Peyer's patch (tissue), 4 donors: ENCODE data around the gene MPP2.

Experiments used
- POLR2A ChIP-seq, 2 donors: fragments of 450-650 bp; IDR thresholded peaks; one replicate each; pipeline ENCODE4 v1.5.1; 2017; ENCODE audit warnings: antibody characterized with exemption in 2 of 2, mild to moderate bottlenecking in 2 of 2, moderate library complexity in 2 of 2
- TF ChIP-seq, protein P1 (sequence below), 6 experiments: fragments of 450-650 bp in 4 of 6; fragments of 200-600 bp in 2 of 6; sonication (generic) in 1 of 6; IDR thresholded peaks; one replicate each; pipeline ENCODE4 v1.5.1; 2017 to 2019; ENCODE audit warnings: antibody characterized with exemption in 6 of 6, mild to moderate bottlenecking in 3 of 6, moderate library complexity in 1 of 6

- no peak for TF ChIP-seq POLR2A (IDR thresholded peaks at IDR 0.05)
- TF ChIP-seq, protein P1, sequence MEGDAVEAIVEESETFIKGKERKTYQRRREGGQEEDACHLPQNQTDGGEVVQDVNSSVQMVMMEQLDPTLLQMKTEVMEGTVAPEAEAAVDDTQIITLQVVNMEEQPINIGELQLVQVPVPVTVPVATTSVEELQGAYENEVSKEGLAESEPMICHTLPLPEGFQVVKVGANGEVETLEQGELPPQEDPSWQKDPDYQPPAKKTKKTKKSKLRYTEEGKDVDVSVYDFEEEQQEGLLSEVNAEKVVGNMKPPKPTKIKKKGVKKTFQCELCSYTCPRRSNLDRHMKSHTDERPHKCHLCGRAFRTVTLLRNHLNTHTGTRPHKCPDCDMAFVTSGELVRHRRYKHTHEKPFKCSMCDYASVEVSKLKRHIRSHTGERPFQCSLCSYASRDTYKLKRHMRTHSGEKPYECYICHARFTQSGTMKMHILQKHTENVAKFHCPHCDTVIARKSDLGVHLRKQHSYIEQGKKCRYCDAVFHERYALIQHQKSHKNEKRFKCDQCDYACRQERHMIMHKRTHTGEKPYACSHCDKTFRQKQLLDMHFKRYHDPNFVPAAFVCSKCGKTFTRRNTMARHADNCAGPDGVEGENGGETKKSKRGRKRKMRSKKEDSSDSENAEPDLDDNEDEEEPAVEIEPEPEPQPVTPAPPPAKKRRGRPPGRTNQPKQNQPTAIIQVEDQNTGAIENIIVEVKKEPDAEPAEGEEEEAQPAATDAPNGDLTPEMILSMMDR (IDR thresholded peaks at IDR 0.05): no peak
Measured at GRCh38 chr17:43939886-43940285, 32.5 kb upstream of the MPP2 start.
